OCI-LY7 (cell line): Measurements from ENCODE around the gene TRIM10. TPM values are rescaled to one million over a fixed set of nuclear protein-coding genes. Genes with fewer than 3 reads are reported as not detected.

Experiments
- BruUV-seq: library from RNA; stranded (reverse); fragments of 400-500 nt; replicated peaks from 2 replicates; lab custom pipeline; 2021; lab: Mats Ljungman, UMichigan
- CTCF ChIA-PET: fragments of 300-600 bp; sonication (Branson Sonifier 250); formaldehyde crosslinking; loops from one replicate; lab custom pipeline; 2022; ENCODE audit warnings: antibody characterized with exemption; ENCODE audit not compliant: unreplicated experiment; lab: Charles Lee
- POLR2A ChIA-PET: fragments of 300-600 bp; sonication (Branson Sonifier 250); formaldehyde crosslinking; loops from one replicate; lab custom pipeline; 2022; ENCODE audit warnings: antibody characterized with exemption; lab: Charles Lee
- DNase-seq: peaks from one replicate; pipeline ENCODE4 v3.0.0-alpha.2; 2015; ENCODE audit warnings: low spot score
- H2AFZ ChIP-seq: fragments of 200-600 bp; sonication (generic), shearing (Covaris generic); 2 replicates; pipeline ENCODE4 v1.6.1; 2014; ENCODE audit warnings: mild to moderate bottlenecking, antibody characterized with exemption, low read length, moderate library complexity
- H3K27ac ChIP-seq: fragments of 200-600 bp; sonication (generic); 2 replicates; pipeline ENCODE4 v1.5.1; 2014; ENCODE audit warnings: mixed run types, low read depth, mild to moderate bottlenecking, moderate library complexity, low read length, inconsistent platforms; ENCODE audit not compliant: poor library complexity, severe bottlenecking
- H3K36me3 ChIP-seq: fragments of 200-600 bp; sonication (generic); 2 replicates; pipeline ENCODE4 v1.6.1; 2014; ENCODE audit warnings: mild to moderate bottlenecking, antibody characterized with exemption, low read length, moderate library complexity, mixed read lengths; ENCODE audit not compliant: insufficient read depth
- H3K4me1 ChIP-seq: fragments of 200-600 bp; sonication (generic); 2 replicates; pipeline ENCODE4 v1.5.1; 2014; ENCODE audit warnings: mild to moderate bottlenecking, low read length; ENCODE audit not compliant: insufficient read depth, poor library complexity, severe bottlenecking
- H3K4me2 ChIP-seq: fragments of 200-600 bp; sonication (generic); 2 replicates; pipeline ENCODE4 v1.6.1; 2014; ENCODE audit warnings: mild to moderate bottlenecking, low read length
- H3K4me3 ChIP-seq: fragments of 200-600 bp; sonication (generic); 2 replicates; pipeline ENCODE4 v1.5.1; 2014; ENCODE audit warnings: mild to moderate bottlenecking, low read depth, low read length; ENCODE audit not compliant: poor library complexity, severe bottlenecking
- H3K79me2 ChIP-seq: fragments of 200-600 bp; sonication (generic); 2 replicates; pipeline ENCODE4 v1.6.1; 2016; ENCODE audit warnings: low read depth, mild to moderate bottlenecking, low read length, moderate library complexity, mixed read lengths; ENCODE audit not compliant: insufficient read depth
- H3K9me2 ChIP-seq: fragments of 200-600 bp; sonication (generic); 2 replicates; pipeline ENCODE4 v1.6.1; 2016; ENCODE audit warnings: mild to moderate bottlenecking, low read length, mixed read lengths; ENCODE audit not compliant: insufficient read depth
- H3K9me3 ChIP-seq: fragments of 200-600 bp; sonication (generic); 2 replicates; pipeline ENCODE4 v1.6.1; 2014; ENCODE audit warnings: mild to moderate bottlenecking, mixed run types, low read length, mixed read lengths
- H4K20me1 ChIP-seq: fragments of 200-600 bp; sonication (generic); 2 replicates; pipeline ENCODE4 v1.6.1; 2014; ENCODE audit warnings: mild to moderate bottlenecking, antibody characterized with exemption, low read length, moderate library complexity, mixed read lengths; ENCODE audit not compliant: insufficient read depth
- EZH2phosphoT487 ChIP-seq: fragments of 200-600 bp; sonication (generic); IDR thresholded peaks from 2 replicates; pipeline ENCODE4 v1.6.1; 2018; ENCODE audit warnings: low read depth, borderline replicate concordance, mild to moderate bottlenecking, mixed run types, antibody characterized with exemption, low read length, moderate library complexity, mixed read lengths
- intact Hi-C: fragments of 100-400 bp; cut with micrococcal nuclease; formaldehyde crosslinking; loops from one replicate; pipeline ENCODE4 v1.10.0; 2022; ENCODE audit not compliant: unreplicated experiment
- total RNA-seq, 2 experiments: library from RNA; depleted of rRNA in 1 of 2; stranded (reverse); fragments of >200 nt in 1 of 2; shearing (Covaris generic) in 1 of 2; gene quantifications; 2 replicates each; pipeline ENCODE4 v1.2.3, GENCODE V29; 2014 to 2022
- TF ChIP-seq, protein P1 (sequence below): fragments of 200-600 bp; sonication (generic); conservative IDR thresholded peaks from 2 replicates; pipeline ENCODE4 v1.5.1; 2014; ENCODE audit warnings: mild to moderate bottlenecking, antibody characterized with exemption, low read length, moderate library complexity, mixed read lengths

The TRIM10 gene
- total RNA-seq, 2 experiments from 2014 or later: not detected

DNA sequence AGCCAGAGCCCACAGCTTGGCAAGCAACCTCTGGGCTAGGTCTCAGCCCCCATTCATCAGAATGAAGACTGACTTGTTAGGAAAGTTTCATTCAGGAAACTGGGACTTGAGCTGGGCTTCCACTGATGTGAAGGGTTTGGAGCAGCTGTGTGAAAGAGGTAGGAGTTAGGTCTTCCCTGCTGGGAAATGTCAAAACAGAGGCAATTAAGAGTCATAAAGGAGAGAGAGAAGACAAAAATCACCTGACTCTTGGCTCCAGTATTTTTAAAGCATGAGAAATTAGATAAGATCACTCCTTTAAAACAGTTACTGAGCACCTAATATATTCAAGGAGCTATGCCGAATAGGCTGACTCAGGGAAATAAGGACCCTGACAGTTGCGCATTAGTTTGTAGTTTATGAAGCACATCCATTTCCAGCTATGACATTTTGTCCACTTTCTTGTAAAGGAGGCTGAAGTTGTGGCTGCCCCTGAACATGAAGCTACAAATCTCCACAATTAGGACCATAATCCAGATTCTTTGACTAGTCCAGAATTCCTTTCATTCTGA, 29.0 kb downstream of the TRIM10 start:
- POLR2A ChIA-PET: interaction anchor here (1.1 kb wide), 1 partner anchor 29 kb away, joined by 3 read pairs; no protein-coding TSS in a partner anchor
- no TSS peak for BruUV-seq

DNA sequence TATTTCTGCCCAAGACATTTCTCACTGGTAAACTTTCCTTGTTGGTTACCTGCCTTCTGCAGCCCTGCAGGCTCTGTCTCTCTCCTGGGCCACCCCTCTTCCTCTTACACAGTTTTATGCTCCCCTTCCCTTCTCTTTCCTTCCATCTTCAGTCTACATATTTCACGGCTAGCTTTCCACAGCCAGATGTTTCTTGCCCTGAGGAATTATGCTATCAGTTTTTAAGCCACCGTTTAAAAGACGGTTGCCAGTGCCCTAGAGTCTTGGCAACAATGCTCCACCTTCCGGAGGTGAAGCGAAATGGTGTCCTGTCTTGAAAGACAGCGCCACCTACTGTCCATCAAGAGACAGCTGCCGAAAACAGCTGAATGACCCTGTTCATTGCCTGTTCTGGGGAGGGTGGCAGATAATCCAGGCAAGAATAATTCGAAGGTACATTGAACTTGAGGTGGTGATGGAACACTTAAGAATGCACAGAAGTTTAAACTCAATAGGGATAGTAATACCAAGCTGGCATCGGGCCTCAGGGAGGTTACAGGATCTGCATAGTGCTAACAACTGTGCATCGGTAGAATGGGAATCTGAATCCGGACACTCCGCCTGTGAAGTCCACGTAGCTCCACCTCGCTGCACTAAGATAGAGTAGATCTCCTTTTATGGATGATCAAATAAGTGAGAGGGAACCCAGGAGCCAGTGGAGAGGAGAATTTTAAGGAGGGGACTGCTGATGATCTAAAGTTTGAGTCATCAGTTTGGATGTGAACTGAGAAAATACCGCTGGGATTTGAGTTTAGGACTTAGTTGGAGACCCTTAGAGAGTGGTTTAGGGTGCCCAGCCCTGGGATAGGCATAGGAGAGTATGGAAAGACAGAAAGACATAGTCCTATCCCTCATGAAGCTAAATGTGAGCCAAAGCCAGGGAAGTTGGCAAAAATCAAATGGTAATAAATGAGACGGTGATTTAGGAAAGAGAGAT, 29.8 kb downstream of the TRIM10 start:
- Histone ChIP-seq H4K20me1 (no peaks in the 10 kb centered on the region), H3K4me1 (peaks cover 4% of the 10 kb centered on the region), H2AFZ (peak overlapping the region; percentile 52; the same call in 1 of the 2 replicates), H3K27ac (no peak overlapping the region), H3K4me3 (no peak overlapping the region), H3K36me3 (no peaks in the 10 kb centered on the region), H3K9me3 (no peaks in the 10 kb centered on the region), H3K79me2 (no peaks in the 10 kb centered on the region), H3K9me2 (no peaks in the 10 kb centered on the region), H3K4me2 (peak overlapping the region; percentile 37; the same call in 1 of the 2 replicates)
- DNase-seq: peak; percentile 89
- CTCF ChIA-PET: interaction anchor here (0.6 to 1.0 kb wide), 2 partner anchors 12 to 19 kb away, joined by 3 read pairs; no protein-coding TSS in a partner anchor
- no peak for TF ChIP-seq EZH2phosphoT487
- TF ChIP-seq, protein P1, sequence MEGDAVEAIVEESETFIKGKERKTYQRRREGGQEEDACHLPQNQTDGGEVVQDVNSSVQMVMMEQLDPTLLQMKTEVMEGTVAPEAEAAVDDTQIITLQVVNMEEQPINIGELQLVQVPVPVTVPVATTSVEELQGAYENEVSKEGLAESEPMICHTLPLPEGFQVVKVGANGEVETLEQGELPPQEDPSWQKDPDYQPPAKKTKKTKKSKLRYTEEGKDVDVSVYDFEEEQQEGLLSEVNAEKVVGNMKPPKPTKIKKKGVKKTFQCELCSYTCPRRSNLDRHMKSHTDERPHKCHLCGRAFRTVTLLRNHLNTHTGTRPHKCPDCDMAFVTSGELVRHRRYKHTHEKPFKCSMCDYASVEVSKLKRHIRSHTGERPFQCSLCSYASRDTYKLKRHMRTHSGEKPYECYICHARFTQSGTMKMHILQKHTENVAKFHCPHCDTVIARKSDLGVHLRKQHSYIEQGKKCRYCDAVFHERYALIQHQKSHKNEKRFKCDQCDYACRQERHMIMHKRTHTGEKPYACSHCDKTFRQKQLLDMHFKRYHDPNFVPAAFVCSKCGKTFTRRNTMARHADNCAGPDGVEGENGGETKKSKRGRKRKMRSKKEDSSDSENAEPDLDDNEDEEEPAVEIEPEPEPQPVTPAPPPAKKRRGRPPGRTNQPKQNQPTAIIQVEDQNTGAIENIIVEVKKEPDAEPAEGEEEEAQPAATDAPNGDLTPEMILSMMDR: peak; percentile 100
- BruUV-seq: no TSS peak
- POLR2A ChIA-PET: interaction anchor here (1.1 kb wide), 1 partner anchor 28 kb away, joined by 3 read pairs; no protein-coding TSS in a partner anchor
- intact Hi-C loops: loop anchor here (1.0 kb wide), 2 partner anchors 28 to 283 kb away; no protein-coding TSS in a partner anchor

More for the DNA sequence above, 29.0 kb downstream of the TRIM10 start:
- Histone ChIP-seq H3K4me3 (no peak overlapping the region), H3K9me2 (no peaks in the 10 kb centered on the region), H3K4me2 (no peak overlapping the region), H3K36me3 (no peaks in the 10 kb centered on the region), H3K4me1 (peaks cover 4% of the 10 kb centered on the region), H4K20me1 (no peaks in the 10 kb centered on the region), H3K79me2 (no peaks in the 10 kb centered on the region), H3K27ac (no peak overlapping the region), H2AFZ (no peak overlapping the region), H3K9me3 (no peaks in the 10 kb centered on the region)
- CTCF ChIA-PET: interaction anchor here (1.3 kb wide), 1 partner anchor 29 kb away, joined by 3 read pairs; no protein-coding TSS in a partner anchor
- DNase-seq: no peak
- intact Hi-C loops: loop anchor here (1.0 kb wide), 2 partner anchors 29 to 284 kb away; no protein-coding TSS in a partner anchor
- TF ChIP-seq EZH2phosphoT487: no peak
- TF ChIP-seq, protein P1: no peak
